ENCODE results near the gene KBTBD8. TPM values are rescaled to one million over a fixed set of nuclear protein-coding genes. Genes with fewer than 3 reads are reported as not detected.

KBTBD8 gene
- total RNA-seq, 1 experiment from 2014 or later: 0.91 TPM

GRCh38 chr3:66980791-66981190 lies 17.3 kb upstream of the KBTBD8 start:
- ATAC-seq (no peak), DNase-seq (no peak)
- no TSS peak for BruUV-seq (replicated peaks)
- Histone ChIP-seq H3K36me3 (ENCODE audit: low read depth, low read length) (no peaks in the 10 kb centered on the region), H3F3A (ENCODE audit: low read length, unreplicated experiment) (no peaks in the 10 kb centered on the region), H3K27me3 (ENCODE audit: low read length) (peaks cover 7% of the 10 kb centered on the region), H4K20me1 (ENCODE audit: low read length) (no peaks in the 10 kb centered on the region), H3K9me3 (ENCODE audit: low read length) (no peaks in the 10 kb centered on the region), H3K27ac (ENCODE audit: low read length) (no peak overlapping the region), H3K4me2 (ENCODE audit: low read length) (no peak overlapping the region), H3K4me3 (ENCODE audit: low read length) (no peak overlapping the region), H3K9me2 (replicated peaks; ENCODE audit: low read length) (no peaks in the 10 kb centered on the region), H2AFZ (ENCODE audit: low read length) (no peak overlapping the region), H3K9ac (ENCODE audit: low read length) (no peak overlapping the region), H3K79me2 (ENCODE audit: low read length) (no peaks in the 10 kb centered on the region), H3K4me1 (ENCODE audit: insufficient read depth, low read length) (no peaks in the 10 kb centered on the region)
- no peak for TF ChIP-seq EZH2phosphoT487 (IDR thresholded peaks at IDR 0.05; ENCODE audit: borderline replicate concordance, low read length)
- TF ChIP-seq CTCF (conservative IDR thresholded peaks at IDR 0.05; ENCODE audit: low read depth, low read length): no peak
- no peak for TF ChIP-seq EZH2 (IDR thresholded peaks at IDR 0.05; ENCODE audit: low read length, unreplicated experiment)
- intact Hi-C loops (cut with micrococcal nuclease): no loop called here
- ChIA-PET POLR2A (ENCODE audit: unreplicated experiment) (no interaction called here), CTCF (no interaction called here)

- Histone ChIP-seq H3K79me2 (ENCODE audit: low read length) (no peaks in the 10 kb centered on the region), H3K36me3 (ENCODE audit: low read depth, low read length) (no peaks in the 10 kb centered on the region), H3F3A (ENCODE audit: low read length, unreplicated experiment) (no peaks in the 10 kb centered on the region), H3K27me3 (ENCODE audit: low read length) (peaks cover 7% of the 10 kb centered on the region), H3K4me2 (ENCODE audit: low read length) (no peak overlapping the region), H4K20me1 (ENCODE audit: low read length) (no peaks in the 10 kb centered on the region), H3K4me3 (ENCODE audit: low read length) (no peak overlapping the region), H3K4me1 (ENCODE audit: insufficient read depth, low read length) (no peaks in the 10 kb centered on the region), H2AFZ (ENCODE audit: low read length) (no peak overlapping the region), H3K9me2 (replicated peaks; ENCODE audit: low read length) (no peaks in the 10 kb centered on the region), H3K9ac (ENCODE audit: low read length) (no peak overlapping the region), H3K9me3 (ENCODE audit: low read length) (no peaks in the 10 kb centered on the region), H3K27ac (ENCODE audit: low read length) (no peak overlapping the region)
- DNase-seq: no peak
- intact Hi-C loops (cut with micrococcal nuclease): no loop called here
- BruUV-seq (replicated peaks): no TSS peak
- TF ChIP-seq CTCF (conservative IDR thresholded peaks at IDR 0.05; ENCODE audit: low read depth, low read length): no peak
- TF ChIP-seq EZH2 (IDR thresholded peaks at IDR 0.05; ENCODE audit: low read length, unreplicated experiment): no peak
- TF ChIP-seq EZH2phosphoT487 (IDR thresholded peaks at IDR 0.05; ENCODE audit: borderline replicate concordance, low read length): no peak
- CTCF ChIA-PET: no interaction called here
- POLR2A ChIA-PET (ENCODE audit: unreplicated experiment): no interaction called here
- ATAC-seq: no peak
These were observed 15.0 kb upstream of the KBTBD8 start for GRCh38 chr3:66983101-66983500.

GRCh38 chr3:66985336-66985920 lies 12.7 kb upstream of the KBTBD8 start:
- H3K4me3 ChIP-seq (ENCODE audit: low read length): no peak overlapping the region
- H3K9me3 ChIP-seq (ENCODE audit: low read length): no peaks in the 10 kb centered on the region
- H3K4me1 ChIP-seq (ENCODE audit: insufficient read depth, low read length): no peaks in the 10 kb centered on the region
- no peaks in the 10 kb centered on the region for H4K20me1 ChIP-seq (ENCODE audit: low read length)
- no peak for TF ChIP-seq EZH2phosphoT487 (IDR thresholded peaks at IDR 0.05; ENCODE audit: borderline replicate concordance, low read length)
- no peak for TF ChIP-seq CTCF (conservative IDR thresholded peaks at IDR 0.05; ENCODE audit: low read depth, low read length)
- TF ChIP-seq EZH2 (IDR thresholded peaks at IDR 0.05; ENCODE audit: low read length, unreplicated experiment): no peak
- H3K27ac ChIP-seq (ENCODE audit: low read length): no peak overlapping the region
- POLR2A ChIA-PET (ENCODE audit: unreplicated experiment): no interaction called here
- DNase-seq (no peak), ATAC-seq (no peak)
- H3K9me2 ChIP-seq (replicated peaks; ENCODE audit: low read length): no peaks in the 10 kb centered on the region
- CTCF ChIA-PET: no interaction called here
- no peak overlapping the region for H3K4me2 ChIP-seq (ENCODE audit: low read length)
- no peak overlapping the region for H3K9ac ChIP-seq (ENCODE audit: low read length)
- H3K27me3 ChIP-seq (ENCODE audit: low read length): peaks cover 7% of the 10 kb centered on the region
- H3K36me3 ChIP-seq (ENCODE audit: low read depth, low read length): no peaks in the 10 kb centered on the region
- no peaks in the 10 kb centered on the region for H3F3A ChIP-seq (ENCODE audit: low read length, unreplicated experiment)
- intact Hi-C loops (cut with micrococcal nuclease): no loop called here
- BruUV-seq (replicated peaks): no TSS peak
- no peaks in the 10 kb centered on the region for H3K79me2 ChIP-seq (ENCODE audit: low read length)
- no peak overlapping the region for H2AFZ ChIP-seq (ENCODE audit: low read length)
